SIG-M5 (cell line): ENCODE measurements around the gene C12orf75.
"Not testable (repeated sequence)": the region's sequence is repeated elsewhere in the genome, so short reads cannot be mapped to it uniquely, and the experiment has no call there.

Experiments
- DNase-seq: peaks from one replicate; lab custom pipeline; 2025; lab: John Stamatoyannopoulos, UW

The C12orf75 gene

DNA sequence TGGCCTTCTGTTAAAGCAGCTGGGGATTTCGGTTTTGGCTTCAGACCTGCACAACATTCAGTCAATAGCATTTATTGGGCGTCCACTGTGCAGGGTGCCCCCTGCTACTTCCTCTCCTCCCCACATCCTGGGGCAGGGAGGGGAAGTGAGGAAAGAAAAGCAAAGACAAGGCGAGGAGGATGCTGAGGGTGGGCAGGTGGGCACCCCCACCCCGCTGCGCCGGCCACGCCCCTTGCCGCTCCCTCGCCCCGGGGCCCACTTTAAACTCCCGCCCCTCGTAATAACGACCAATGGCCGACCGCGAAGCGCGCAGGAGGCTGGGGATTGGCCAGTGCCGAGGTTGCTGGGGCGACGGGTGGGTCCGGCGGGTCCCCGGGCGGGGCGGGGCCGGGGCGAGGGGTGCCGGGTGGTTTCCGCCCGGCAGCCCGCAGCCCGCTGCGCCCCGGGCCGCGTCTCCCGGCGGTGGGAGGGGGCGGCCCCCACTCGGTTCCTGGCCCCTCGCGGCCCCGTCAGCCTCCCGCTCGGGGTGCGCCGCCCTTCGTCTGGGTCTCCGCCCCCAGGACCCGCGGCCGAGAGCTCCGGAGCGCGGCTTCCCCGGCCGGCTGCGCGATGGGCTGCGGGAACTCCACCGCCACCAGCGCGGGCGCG is at the start of gene C12orf75:
TSS of gene C12orf75 (plus strand) at position 409 of the 648 bp plus-strand sequence. CDS start at position 610, 201 bp downstream.
- DNase-seq = peak; percentile 66

DNA sequence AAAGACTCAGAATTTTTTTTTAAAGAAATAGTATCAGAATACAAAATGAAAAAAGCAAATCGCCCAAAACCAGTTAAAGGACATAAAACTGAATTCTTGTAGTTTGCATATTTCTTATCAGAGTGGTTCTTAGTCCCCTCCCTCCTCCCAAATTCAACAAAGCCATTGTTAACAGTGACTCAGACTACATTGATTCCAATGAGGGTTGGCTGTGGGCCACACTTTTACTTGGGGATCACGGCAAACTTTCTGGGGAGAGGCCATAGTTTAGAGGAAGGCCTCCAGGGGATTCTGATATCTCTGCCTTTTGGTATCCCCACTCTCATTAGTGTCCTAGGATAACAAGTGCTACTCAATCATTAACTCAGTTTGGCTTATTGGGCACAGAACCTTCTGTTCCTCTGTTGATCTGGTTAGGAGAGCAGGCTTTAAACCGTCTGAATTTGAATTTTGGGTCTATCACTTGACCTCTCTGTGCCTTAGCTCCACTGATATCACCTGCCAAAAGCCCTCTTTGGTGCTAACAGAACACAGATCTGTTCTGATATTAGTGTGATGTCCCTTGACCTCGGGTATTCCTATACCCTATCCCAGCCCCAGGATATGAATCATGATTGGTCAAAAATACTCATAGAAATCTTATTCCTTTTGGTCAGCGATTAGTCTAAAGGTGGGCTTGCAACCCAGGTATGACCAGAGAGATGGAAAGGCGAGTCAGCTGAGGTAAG is 49.4 kb upstream of the C12orf75 start:
- DNase-seq = no peak

DNA sequence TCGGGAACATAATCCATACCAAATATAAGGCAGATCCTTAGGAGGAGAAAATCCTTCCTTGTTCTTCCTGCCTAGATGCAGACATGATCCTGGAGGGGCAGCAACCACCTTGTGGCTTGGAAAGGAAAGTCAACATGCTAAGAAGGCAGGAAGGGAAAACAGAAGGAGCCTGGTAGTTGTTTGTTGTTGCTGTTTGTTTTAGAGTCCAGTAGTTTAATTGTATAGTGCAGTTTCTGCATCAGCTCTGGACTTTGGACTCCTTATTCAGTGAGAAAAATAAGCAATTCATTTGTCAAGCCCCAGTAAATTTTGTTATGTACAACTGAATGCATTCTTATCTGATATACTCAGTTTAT is 48.8 kb upstream of the C12orf75 start:
- DNase-seq = no peak

DNA sequence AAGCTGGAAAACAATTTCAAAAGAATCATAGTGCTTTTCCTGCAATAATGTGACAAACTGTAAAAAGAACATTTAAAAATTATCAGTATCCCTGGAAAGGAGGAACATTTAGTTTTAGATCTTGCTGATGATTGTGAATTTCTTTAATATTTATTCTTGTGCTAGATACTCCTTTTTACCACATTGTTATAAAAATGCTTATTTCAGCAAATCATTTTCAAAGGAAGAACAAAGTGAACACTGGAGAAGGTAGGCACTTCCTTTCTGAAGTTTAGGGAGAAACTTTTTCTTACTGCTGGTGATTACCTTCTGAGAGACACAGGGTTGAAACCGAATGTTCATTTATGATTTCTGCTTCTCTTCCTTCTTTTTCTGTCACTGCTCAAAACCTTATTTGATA is 45.1 kb upstream of the C12orf75 start:
- DNase-seq = no peak

DNA sequence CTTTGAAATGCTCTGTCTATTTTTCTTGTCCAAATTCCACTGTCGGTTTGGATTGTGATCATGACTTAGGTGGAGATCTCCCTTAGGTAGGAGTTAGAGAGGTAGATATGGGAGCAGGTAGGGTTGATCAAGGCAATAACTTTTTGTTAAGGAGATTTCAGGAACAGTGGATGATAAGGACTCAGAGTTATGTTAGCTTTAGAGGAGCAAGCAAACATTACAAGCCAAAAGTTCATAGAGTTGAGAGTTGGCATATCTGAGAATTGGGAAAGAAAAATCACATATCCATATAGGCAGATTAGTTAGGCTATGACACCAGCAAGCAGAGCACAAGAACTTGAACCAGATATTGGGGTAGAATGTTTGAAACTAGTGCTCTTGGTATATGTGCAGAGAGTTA is 43.1 kb upstream of the C12orf75 start:
- DNase-seq = no peak

DNA sequence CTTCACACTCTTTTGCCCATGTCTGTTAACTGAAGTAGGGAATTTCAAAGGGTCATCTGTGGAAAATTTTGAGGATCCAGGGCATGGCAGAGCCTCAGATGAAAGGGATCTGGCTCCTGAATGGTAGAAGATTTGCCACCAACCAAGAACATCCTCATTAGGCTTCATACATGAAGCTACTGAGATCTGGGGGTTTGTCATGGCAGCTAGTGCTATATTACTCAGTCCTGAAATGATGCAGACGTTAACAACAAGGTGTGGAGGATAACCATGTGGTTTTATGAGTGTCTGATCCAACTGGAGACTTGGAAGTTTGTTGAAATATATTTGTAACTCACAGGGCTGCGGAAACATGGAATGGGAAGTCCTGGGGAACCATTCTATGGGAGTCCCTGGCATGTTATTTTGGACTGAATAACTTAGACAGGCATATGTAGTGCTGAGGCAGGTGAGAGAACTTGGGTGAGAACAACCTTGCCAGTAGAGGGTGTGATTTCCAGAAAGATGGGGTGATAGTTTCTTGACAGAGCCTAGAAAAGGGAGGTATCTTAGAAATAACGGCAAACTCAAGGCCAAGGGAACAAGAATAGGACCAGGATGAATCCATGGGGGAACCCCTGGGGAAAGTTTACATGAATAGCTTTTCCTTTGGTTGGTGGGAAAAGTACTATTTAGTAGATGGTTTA is 42.0 kb upstream of the C12orf75 start:
- DNase-seq = no peak

DNA sequence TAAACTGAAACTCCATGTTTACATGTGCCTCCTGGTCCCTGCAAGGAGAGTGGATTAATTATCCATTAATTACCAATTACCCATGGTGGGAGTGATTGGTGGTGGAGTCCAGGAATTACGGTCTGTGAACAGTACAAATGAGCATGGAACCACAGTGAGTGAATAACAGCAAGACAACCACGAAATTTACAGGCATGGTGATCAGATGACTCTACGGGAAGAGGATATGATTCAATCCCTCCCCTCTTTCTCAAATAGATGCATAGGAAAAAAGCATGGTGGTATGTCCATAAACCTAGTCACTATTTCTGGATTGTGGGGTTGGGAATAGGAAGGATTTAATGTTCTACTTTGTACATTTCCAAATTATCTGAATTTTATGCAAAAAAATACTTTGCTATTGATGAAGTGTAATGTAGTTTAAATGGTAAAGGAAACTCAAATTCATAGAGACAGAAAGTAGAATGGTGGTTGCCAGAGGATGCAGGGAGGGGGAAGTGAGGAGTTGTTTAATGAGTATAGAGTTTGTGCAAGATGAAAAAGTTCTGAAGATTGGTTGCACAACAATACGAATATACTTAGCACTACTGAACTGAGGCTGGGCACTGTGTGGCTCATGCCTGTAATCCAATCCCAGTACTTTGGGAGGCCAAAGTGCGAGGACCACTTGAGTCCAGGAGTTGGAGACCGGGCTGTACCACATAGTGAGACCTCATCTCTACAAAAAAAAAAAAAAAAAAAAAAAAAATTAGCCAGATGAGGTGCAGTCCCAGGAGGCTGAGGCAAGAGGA is 41.2 kb upstream of the C12orf75 start:
- no peak for DNase-seq

DNA sequence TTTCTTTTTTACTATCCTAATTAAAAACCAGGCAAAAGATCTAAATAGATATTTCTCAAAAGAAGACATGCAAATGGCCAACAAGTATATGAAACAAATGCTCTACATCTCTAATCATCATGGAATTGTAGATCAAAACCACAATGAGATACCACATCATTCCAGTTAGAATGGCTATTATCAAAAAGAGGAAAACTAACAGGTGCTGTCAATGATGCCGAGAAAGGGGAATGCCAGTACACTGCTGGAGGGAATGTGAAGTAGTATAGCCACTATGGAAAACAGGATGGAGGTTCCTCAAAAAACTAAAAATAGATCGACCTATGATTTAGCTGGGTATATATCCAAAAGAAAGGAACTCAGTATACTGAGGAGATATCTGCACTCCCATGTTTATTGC is 39.0 kb upstream of the C12orf75 start:
- no peak for DNase-seq

DNA sequence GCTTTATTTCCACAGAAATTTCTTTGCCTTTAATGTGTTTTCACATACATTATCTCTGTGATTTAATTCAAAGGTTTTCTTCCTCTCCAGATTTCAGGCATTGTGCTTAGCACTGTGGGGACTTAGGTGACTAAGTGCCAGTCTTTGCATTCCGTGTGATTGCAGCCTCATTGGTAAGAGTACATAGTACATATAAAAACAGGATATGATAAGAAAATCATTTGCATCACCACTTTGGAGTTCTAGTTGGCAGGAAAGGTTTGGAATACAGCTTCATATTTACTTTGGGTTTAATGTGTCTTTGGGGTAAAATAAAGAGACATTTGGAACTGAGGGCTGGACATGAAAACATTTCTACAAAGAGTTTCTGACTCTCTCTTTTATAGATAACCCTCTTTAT is 37.8 kb upstream of the C12orf75 start:
- no peak for DNase-seq

DNA sequence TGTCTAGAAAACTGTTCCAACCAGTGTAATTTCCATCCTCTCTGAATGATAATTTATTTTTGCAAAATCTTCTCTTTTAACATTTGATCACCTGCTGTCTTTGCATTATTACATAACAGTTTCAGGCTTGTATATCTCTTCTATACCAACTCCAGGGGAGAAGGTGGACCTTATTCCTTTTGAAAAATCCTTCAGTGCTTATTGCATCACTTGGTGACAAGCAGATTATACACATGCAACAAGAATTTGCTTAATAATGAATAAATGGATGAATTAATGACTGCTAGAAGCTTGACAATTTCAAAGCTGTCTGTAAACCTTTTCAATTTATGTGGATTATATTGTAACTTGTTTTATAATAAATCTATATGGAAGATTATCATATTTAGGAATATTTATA is 37.3 kb upstream of the C12orf75 start:
- no peak for DNase-seq

DNA sequence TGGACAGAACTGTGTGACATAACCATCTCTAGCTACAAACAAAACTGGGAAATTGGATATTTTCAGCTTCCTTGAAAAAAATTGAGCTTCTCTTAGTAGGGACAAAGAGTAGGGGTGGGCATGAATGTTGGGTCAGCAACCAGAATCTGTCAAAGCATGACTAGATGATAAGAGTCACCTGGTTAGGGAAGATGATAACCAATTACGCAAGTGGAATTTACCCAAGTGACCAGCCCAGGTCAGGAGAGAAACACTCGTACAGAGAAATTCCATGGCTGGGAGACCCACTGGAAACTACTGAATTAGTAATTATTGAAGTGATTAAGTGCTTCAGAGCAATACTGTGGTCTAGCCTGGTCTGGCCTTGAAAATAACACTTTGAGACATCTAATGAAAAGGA is 36.3 kb upstream of the C12orf75 start:
- no peak for DNase-seq

DNA sequence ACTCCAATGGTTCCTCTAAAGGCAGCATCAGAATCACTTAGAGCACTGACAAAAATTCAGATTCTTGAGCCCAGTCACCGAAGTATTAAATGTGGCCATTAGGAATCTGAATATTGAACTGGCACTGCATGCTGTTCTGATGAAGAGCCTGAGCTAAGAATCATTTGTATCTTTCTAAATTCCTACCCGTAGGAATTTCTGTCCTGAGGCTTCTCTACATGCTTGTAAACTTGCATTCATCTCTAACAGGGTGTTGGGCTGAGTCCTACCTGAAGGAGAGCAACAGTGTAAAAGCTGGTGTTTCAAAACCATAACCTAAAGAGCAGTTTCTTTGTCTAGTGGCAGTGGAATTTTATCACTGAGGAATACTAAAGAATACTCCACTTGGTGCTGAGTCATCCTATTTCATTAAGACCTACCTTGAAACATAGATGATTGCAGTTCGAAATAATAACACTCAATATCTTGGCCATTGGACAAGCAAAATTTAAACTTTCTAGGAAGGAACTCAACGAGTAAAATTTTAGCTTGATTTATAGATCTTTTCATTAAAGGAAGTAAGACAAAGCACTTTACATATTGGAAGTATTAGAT is 35.5 kb upstream of the C12orf75 start:
- no peak for DNase-seq

DNA sequence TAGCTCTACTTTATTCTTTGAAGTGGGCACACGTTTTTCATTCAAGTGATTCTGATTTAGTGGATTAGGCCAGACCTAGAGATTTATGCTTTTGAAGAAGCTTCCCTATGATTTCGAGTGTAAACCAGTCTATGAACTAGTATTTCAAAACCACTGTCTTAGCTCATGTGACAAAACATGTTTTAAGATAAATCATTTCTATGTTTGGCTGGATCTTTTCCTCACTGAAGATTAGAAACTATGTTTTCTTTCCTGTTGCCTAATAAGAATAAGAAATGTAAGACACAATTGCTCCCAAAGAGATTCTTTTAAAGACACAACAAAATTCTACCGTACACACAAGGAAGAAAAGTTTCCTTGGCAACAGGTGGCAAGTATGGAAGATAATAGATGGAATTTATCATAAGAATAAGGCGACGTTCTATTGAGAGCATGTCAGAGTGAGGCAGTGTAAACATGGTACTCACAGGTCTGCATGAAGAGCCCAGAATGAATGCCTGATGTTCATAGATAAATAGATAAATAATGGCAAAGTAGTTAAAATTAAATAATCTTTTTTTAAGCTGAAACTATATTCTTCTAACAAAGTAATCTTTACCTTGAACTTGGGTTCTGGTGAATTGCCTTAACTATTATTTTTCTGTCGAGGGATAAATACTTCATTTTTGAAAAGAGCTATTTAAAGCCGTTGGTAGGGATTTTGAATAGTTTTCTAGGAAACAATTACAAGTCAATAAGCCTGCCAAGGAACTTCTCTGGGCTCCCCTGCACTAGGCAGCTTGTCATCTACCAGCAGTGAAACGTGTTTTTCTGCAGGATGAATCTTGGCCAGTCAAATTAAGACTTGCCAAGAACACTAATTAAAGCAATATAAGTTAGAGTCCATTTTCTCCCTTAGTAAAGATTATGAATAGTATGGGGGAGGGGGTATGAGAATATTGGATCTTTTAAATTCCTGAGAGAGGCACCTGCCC is 34.1 kb upstream of the C12orf75 start:
- no peak for DNase-seq

DNA sequence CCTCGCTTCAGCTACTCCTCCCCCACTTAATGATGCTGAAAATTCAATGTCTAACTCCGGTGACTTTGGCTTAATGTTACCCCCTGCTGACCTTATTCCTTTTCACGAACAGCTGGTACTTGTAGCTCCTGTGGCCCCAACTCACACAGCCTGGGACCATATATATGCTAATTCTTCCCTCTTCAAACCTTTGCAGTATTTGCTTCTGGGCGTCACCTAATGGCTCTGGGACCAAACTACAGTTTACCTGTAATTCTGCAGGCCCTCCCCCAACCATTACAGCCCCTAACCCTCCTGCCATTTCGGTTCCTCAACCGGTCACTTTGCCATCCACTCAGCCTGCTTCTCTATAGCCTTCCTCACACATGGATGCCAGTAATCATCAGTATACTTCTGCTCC is 29.6 kb upstream of the C12orf75 start:
- DNase-seq = no peak

DNA sequence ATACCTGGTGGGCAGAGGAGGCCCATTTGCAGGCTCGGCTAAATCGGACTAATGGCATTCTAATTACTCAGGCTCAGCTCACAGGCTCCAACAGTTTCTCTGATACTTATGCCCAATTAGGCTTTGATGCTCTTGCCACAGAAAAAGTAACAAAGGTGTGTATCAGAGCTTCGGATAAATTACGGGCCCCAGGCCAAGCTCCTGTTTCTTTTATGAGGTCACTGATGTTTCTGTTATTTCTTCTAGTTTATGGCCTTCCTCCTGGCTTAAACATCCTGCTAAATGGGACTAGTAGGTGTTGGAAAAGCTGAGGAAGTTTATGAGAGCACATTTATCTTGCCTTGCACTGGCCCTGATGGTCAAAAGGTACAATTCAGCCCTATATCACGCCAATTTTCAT is 28.8 kb upstream of the C12orf75 start:
- no peak for DNase-seq

DNA sequence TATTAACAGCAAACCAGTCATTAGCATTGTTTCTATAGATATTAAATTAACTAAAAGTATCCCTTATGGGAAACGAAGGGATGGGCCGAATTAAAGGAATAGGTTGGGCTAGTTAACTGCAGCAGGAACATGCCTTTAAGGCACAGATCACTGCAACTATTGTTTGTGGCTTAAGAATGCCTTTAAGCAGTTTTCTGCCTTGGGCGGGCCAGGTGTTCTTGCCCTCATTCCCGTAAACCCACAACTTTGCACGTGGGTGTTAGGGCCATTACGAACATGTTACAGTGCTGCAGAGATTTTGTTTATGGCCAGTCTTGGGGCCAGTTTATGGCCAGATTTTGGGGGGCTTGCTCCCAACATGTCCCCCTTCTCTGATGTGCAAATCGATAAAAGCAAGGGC is 27.5 kb upstream of the C12orf75 start:
- not testable (repeated sequence) for DNase-seq

DNA sequence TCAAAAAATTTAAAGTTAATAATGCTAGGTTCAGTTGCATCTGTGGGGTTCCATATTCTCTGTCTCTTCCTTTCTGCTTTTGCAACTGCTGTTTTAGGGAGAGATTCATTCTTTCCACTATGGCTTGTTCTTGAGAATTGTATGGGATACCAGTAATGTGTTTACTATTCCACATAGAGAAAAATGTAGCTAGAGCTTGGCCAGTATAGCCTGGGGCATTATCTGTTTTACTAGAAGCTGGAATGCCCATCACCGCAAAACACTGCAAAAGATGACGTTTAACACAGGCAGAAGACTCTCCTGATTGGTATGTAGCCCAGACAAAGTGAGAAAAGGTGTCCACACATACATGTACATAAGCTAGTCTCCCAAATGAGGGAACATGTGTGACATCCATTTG is 25.9 kb upstream of the C12orf75 start:
- not testable (repeated sequence) for DNase-seq

DNA sequence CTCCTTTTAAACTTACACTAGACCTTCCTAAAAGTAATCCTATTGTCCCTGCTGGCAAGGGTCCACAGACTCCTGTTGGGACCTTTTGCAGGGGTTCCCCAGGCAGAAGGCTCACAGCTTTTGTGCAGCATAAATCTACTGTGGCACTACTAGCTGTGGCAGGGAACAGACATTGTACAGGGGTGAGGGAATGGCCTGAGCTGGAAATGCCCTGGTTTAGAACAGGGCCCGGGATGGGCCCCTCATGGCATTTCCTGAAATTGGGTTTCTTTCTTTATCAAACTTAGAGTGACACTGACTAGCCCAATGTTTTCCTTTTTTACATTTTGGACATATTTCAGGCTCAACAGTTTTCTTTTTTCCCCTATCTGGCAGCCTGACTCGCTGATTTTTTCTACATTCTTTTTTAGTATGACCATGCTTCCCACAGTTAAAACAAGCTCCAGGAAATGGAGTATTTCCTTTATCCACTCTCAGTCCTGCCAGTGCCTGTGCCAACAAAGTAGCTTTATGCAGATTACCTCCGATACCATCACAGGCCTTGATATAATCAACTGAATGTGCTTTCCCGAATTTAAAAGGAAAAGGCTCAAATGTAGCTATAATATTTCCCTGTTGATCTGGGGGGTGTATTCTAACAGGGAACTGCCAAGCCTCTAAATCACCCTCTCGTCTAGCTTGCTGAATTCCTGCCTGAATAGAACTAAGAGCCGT is 22.7 kb upstream of the C12orf75 start:
- DNase-seq = not testable (repeated sequence)

DNA sequence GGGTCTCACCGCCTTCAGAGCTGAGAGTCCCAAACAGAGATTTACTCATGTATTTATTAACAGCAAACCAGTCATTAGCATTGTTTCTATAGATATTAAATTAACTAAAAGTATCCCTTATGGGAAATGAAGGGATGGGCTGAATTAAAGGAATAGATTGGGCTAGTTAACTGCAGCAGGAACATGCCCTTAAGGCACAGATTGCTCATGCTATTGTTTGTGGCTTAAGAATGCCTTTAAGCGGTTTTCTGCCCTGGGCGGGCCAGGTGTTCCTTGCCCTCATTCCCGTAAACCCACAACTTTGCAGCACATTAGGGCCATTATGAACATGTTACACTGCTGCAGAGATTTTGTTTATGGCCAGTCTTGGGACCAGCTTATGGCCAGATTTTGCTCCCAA is 21.7 kb upstream of the C12orf75 start:
- DNase-seq = not testable (repeated sequence)

DNA sequence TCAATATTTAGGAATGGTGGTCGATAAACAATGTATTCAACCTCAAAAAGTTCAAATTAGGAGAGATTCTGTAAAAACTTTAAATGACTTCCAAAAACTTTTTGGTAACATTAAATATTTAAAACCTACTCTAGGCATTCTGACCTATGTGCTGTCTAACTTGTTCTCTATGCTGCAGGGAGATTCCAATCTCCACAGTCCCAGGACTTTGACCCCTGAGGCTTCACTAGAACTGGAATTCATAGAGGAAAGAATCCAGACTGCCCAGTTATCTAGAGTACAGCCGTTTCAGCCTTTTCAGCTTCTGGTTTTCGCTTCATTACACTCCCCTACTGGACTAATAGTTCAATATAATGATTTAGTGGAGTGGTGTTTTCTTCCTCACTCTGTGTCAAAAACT is 21.1 kb upstream of the C12orf75 start:
- DNase-seq = not testable (repeated sequence)
